Measurements from ENCODE around the gene SRPRA. TPM values are rescaled to one million over a fixed set of nuclear protein-coding genes. Genes with fewer than 3 reads are reported as not detected.

Gene SRPRA, protein sequence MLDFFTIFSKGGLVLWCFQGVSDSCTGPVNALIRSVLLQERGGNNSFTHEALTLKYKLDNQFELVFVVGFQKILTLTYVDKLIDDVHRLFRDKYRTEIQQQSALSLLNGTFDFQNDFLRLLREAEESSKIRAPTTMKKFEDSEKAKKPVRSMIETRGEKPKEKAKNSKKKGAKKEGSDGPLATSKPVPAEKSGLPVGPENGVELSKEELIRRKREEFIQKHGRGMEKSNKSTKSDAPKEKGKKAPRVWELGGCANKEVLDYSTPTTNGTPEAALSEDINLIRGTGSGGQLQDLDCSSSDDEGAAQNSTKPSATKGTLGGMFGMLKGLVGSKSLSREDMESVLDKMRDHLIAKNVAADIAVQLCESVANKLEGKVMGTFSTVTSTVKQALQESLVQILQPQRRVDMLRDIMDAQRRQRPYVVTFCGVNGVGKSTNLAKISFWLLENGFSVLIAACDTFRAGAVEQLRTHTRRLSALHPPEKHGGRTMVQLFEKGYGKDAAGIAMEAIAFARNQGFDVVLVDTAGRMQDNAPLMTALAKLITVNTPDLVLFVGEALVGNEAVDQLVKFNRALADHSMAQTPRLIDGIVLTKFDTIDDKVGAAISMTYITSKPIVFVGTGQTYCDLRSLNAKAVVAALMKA
- total RNA-seq: 27.7 and 29.4 TPM in 2 replicates

DNA sequence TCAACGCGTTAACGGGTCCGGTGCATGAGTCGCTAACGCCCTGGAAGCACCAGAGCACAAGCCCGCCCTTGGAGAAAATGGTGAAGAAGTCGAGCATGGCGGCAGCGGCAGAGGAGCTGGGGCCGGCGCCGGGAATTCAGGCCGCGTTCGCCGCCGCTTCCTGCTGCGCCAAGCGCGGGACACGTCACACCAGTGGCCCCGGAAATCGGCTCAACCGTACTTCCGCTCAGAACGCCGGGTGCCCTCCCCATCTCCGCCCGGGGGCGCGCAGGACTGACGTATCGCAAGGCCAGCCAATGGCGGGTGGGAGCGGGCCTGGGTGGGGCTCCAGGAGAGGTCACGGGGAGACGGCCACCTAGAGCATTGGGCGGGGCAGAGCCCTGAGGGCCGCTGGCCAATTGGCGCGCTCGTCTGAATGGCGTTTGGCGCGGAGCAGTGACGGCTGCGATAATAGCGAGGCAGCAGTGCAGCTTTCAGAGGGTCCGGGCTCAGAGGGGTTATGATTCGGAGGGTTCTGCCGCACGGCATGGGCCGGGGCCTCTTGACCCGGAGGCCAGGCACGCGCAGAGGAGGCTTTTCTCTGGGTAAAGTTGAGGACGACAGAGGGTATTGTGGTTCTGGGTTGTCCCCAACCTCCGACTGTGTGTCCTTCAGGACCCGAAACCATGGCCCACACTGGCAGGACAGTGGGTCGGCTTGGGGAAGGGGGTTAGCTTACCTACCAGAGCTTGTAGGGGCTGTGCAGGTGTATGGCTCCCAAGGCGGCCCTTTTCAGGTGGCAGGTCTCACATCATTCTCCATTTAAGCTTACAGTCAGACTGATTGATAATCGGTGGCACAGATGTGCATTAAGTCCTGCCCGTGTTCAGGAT lies at the start of gene SRPRA, which contains the start of gene FOXRED1:
Gene SRPRA (minus strand): TSS at position 188 of the 872 bp plus-strand sequence. CDS start 91 bp downstream, at position 97.
Gene FOXRED1 (plus strand): TSS at position 447 of the 872 bp plus-strand sequence. CDS start 53 bp downstream, at position 500.

DNA sequence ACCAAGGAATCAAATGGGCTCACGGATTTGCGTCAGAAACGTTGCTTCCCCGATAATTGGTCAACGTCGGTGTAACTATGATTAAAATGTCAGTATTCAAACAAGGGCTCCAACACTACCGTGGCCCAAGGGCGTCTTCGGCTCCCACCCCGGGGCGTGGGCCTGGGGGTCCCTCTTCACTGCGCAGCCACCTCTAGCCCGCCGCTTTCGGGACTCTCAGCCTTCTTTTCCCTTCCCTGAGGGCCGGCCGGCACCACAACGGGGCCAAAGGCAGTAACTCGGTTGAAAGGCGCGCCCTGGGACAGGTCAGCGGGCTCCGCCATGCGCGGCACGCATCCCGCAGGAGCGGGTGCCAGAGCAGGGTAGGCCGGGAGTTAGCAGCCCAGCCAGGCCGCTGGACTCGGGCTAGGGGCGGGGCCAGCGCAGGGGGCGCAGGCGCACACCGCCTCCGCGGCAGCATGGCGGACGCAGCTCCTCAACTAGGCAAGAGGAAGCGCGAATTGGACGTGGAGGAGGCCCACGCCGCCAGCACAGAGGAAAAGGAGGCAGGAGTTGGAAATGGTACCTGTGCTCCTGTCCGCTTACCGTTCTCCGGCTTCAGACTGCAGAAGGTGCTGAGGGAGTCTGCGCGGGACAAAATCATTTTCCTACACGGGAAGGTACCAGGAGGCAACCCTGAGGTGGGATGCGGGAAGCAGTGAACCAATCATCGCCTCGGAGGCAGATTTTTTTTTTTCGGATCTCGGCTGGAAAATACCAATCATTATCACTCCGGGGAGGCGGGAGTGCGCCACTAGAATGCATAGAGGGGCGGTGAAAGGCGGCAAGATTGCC lies 35.1 kb upstream of the SRPRA start, which contains the start of gene DCPS:
Gene DCPS (plus strand): TSS at position 438 of the 834 bp plus-strand sequence. CDS start 21 bp downstream, at position 459.

DNA sequence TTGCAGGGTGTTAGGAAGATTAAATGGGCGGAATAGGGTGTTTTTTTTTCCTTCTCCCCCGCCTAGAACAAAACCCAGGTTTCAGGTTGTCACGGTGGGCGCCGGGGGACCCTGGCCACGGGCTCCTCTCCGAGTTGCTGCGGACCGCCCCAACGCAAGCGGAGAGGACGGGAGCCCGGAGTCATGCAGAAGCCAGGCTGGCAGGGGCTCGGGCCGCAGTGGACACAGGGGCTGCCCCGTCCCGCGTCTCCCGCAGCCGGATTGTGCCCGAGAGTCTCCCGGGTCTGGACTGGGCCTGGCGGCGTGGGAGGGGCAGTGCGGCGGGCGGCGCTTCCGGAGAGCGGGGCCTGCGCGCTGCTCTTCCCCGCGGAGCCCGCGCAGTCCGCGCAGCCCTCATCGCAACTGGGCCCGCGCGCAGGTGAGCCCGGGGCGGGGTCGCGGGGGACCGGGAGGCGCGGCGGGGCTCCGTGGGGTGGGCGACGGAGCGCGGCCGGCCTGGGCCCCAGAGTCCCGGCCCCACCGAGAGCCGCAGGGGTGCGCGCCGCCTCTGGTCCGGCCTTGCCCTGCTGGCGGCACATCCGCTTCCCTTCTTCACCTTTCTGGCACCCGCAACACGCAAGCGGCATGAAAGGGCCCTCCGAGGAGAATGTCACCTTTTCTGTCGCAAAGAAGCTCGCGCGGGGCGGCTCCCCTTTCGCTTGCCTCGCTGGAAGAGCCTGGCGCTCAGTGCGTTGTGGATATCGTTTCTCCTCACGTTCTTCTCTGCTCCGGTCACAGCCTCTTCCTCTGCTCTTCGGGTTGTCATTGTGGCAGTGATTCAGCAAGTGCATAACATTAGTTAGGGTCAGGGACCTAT lies 14.3 kb upstream of the SRPRA start, which contains the start of gene TIRAP:
Gene TIRAP (plus strand): TSS at position 358 of the 856 bp plus-strand sequence. CDS start 7,802 bp downstream, outside the sequence.

Other genes starting within 250 kb of the SRPRA start
- gene CDON, start 206.0 kb downstream of the SRPRA start, total RNA-seq: 1.5 and 2.9 TPM in 2 replicates
- gene RPUSD4, start 57.2 kb downstream of the SRPRA start, total RNA-seq: 25.5 and 31.5 TPM in 2 replicates
- gene FAM118B, start 57.1 kb downstream of the SRPRA start, total RNA-seq: 13.6 and 30.8 TPM in 2 replicates
- 3.8 and 10.6 TPM in 2 replicates for gene FOXRED1, start 259 bp upstream of the SRPRA start, total RNA-seq
- 1.2 and 1.9 TPM in 2 replicates for gene TIRAP, start 14.2 kb upstream of the SRPRA start, total RNA-seq
- 6.7 and 10.7 TPM in 2 replicates for gene DCPS, start 35.2 kb upstream of the SRPRA start, total RNA-seq
- 15.4 and 18.5 TPM in 2 replicates for gene ST3GAL4, start 86.8 kb upstream of the SRPRA start, total RNA-seq

Data from tracheal epithelial cell (primary cell).